AG10803 (cell line): ENCODE data around the gene KCMF1.

Source experiments
- DNase-seq: peaks from one replicate; pipeline ENCODE4 v3.0.0; 2010; ENCODE audit warnings: low read depth
- H3K4me3 ChIP-seq: 2 replicates; pipeline ENCODE4 v1.5.1; 2011; ENCODE audit warnings: mild to moderate bottlenecking, low read length, control low read depth
- CTCF ChIP-seq: conservative IDR thresholded peaks from 2 replicates; pipeline ENCODE4 v1.5.1; 2011; ENCODE audit warnings: mild to moderate bottlenecking, low read length, control low read depth, inconsistent platforms

Gene KCMF1

DNA sequence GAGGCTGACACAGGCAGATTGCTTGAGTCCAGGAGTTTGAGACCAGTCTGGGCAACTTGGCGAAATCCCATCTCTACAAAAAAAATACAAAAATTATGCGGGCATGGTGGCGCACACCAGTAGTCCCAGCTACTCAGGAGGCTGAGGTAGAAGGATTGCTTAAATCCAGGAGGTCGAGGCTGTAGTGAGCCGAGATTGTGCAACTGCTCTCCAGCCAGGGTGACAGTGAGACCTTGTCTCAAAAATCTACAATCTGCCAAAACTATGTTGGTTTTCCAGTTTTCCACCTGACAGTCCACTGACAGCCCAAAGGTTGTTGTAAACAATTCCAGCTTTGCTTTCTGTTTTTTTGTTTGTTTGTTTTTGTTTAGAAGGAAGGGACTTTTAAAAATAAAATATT is 51.3 kb downstream of the KCMF1 start:
- no peak for DNase-seq
- H3K4me3 ChIP-seq, result no peak overlapping the region
- no peak for TF ChIP-seq CTCF

DNA sequence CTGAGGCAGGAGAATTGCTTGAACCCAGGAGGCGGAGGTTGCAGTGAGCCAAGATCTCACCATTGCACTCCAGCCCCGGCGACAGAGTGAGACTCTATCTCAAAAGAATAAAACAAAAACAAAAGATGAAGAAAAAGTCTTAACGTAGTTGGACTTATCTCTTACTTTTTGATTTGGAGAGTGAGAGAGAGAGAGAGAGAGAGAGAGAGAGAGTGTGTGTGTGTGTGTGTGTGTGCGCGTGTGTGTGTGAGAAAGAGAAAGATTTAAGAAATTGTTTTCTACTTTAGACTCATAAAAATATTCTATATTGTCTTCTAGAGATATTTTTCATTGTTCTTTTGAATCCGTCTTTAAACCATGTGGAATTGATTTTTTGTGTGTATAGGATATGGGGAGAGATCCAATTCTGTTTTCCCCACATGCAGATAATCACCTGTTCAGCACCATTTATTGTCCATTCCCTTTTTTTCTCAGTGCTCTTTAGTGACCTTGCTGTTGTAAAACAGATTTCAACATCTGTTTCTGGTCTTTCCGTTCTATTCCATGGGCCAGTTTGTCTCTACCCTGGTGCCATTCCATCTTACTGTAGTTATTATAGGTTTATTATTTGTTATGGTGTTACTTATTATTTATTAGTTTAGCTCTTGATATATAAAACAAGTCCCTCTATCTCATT is 53.5 kb downstream of the KCMF1 start:
- no peak overlapping the region for H3K4me3 ChIP-seq
- TF ChIP-seq CTCF, result no peak
- no peak for DNase-seq

DNA sequence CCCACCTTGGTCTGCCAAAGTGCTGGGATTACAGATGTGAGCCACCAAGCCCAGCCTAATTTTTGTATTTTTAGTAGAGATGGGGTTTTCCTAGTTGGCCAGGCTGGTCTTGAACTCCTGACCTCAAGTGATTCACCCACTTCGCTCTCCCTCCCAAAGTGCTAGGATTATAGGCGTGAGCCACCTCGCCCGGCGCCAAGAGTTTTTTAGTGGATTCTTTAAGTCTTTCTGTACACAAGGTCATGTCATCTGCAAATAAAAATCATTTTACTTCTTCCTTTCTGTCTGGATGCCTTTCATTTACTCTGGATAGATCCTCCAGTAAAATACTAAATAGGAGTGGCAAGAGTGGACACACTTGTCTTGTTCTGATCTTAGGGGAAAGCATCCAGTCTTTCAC is 61.7 kb downstream of the KCMF1 start:
- no peak for DNase-seq
- TF ChIP-seq CTCF, result no peak
- no peak overlapping the region for H3K4me3 ChIP-seq

DNA sequence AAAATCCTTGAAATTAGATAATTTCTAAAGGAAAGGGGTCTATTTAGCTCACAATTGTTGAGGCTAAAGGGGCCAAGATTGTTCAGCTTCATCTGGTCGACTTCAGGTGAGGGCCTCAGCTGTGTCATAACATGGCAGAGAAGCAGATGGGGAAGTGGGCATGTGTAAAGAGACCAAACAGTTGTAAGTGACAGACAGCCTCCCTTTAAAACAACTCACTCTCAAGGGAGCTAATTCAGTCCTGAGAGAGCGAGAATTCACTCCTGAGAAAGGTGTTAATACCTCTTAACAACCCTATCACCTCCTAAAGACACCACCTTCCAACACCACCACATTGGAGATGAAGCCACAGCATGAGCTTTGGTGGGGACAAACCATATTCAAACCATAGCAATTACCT is 62.4 kb downstream of the KCMF1 start:
- no peak overlapping the region for H3K4me3 ChIP-seq
- DNase-seq, result no peak
- TF ChIP-seq CTCF, result no peak

GRCh38 chr2:85034158-85034557 is 63.2 kb downstream of the KCMF1 start:
- TF ChIP-seq CTCF, result no peak
- DNase-seq, result no peak

GRCh38 chr2:85037622-85038021 is 66.7 kb downstream of the KCMF1 start:
- DNase-seq, result no peak

More at GRCh38 chr2:85034158-85034557, 63.2 kb downstream of the KCMF1 start:
- no peak overlapping the region for H3K4me3 ChIP-seq

DNA sequence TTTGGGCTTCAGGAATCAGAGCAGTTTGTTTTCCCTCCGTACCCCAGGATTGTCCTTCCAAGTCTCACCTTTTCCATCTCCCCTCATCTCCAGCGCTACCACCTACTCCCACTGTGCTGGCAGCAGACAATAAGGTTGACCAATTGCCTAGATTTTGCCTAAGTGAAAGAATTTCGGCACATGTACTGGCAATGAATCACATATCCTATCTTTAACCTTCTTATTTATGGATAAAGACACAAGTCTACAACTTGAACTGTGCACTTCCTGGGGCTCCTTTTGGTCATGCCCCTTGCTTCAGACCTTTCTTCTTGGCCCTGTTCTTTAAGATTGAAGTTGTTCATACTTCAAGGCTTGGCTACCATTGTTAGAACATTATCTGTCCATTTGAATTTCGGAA is 71.4 kb downstream of the KCMF1 start:
- no peak overlapping the region for H3K4me3 ChIP-seq
- TF ChIP-seq CTCF, result no peak
- no peak for DNase-seq

More at GRCh38 chr2:85037622-85038021, 66.7 kb downstream of the KCMF1 start:
- TF ChIP-seq CTCF, result no peak
- H3K4me3 ChIP-seq, result no peak overlapping the region
